Measurements from ENCODE around the gene WFS1.

GRCh38 chr4:6242271-6243029, 27.2 kb upstream of the WFS1 start:
- no peak for TF ChIP-seq POLR2AphosphoS5 (IDR thresholded peaks at IDR 0.05)
- TF ChIP-seq CTCF (IDR thresholded peaks at IDR 0.05), result no peak
- no peak for TF ChIP-seq POLR2A (IDR thresholded peaks at IDR 0.05)
